ENCODE measurements around the gene MIB2.

The MIB2 gene

GRCh38 chr1:1598720-1599029 lies 16.6 kb upstream of the MIB2 start:
- DNase-seq = no peak

GRCh38 chr1:1599030-1599934 lies 16.0 kb upstream of the MIB2 start:
- DNase-seq = peak; percentile 18

GRCh38 chr1:1599935-1600860 lies 15.1 kb upstream of the MIB2 start, which contains the start of gene FNDC10:
TSS of gene FNDC10 (minus strand) at chr1:1600135. CDS start at chr1:1600015, 120 bp downstream.
- DNase-seq = no peak

- no peak for DNase-seq
These were observed 14.3 kb upstream of the MIB2 start for GRCh38 chr1:1600861-1601563.

- DNase-seq = no peak
These were observed 13.6 kb upstream of the MIB2 start for GRCh38 chr1:1601564-1602303.

GRCh38 chr1:1602304-1602967 lies 12.9 kb upstream of the MIB2 start:
- DNase-seq = no peak

- DNase-seq = no peak
These were observed 12.3 kb upstream of the MIB2 start for GRCh38 chr1:1602968-1603506.

- no peak for DNase-seq
These were observed 11.5 kb upstream of the MIB2 start for GRCh38 chr1:1603671-1604373.

- no peak for DNase-seq
These were observed 10.8 kb upstream of the MIB2 start for GRCh38 chr1:1604374-1605033.

- no peak for DNase-seq
These were observed 10.2 kb upstream of the MIB2 start for GRCh38 chr1:1605034-1605591.

- no peak for DNase-seq
These were observed 9.6 kb upstream of the MIB2 start for GRCh38 chr1:1605724-1606123.

- DNase-seq = no peak
These were observed 9.1 kb upstream of the MIB2 start for GRCh38 chr1:1606232-1606631.

- no peak for DNase-seq
These were observed 5.3 kb upstream of the MIB2 start for GRCh38 chr1:1609822-1610485.

- no peak for DNase-seq
These were observed 4.5 kb upstream of the MIB2 start for GRCh38 chr1:1610796-1611195.

GRCh38 chr1:1612104-1612400 lies 3.2 kb upstream of the MIB2 start:
- no peak for DNase-seq

GRCh38 chr1:1613509-1614082 lies 1.7 kb upstream of the MIB2 start:
- no peak for DNase-seq

- DNase-seq = peak; percentile 42
These were observed 921 bp upstream of the MIB2 start for GRCh38 chr1:1614204-1614953.

- no peak for DNase-seq
These were observed 395 bp upstream of the MIB2 start for GRCh38 chr1:1614954-1615255.

Data from fibroblast of upper back skin (primary cell).